Right lobe of liver (tissue), 4 donors: ENCODE data around the gene ANTXR1.

Source experiments
- CTCF ChIP-seq, 4 donors: fragments of 200-600 bp in 3 of 4; fragments of 450-650 bp in 1 of 4; IDR thresholded peaks; one replicate each; pipeline versions ENCODE4 v1.5.1 to v1.8.0; 2016 to 2022; ENCODE audit warnings: antibody characterized with exemption in 4 of 4, mild to moderate bottlenecking in 2 of 4
- POLR2A ChIP-seq: fragments of 450-650 bp; IDR thresholded peaks from one replicate; pipeline ENCODE4 v1.6.1; 2017; ENCODE audit warnings: antibody characterized with exemption, mild to moderate bottlenecking
- donor health status: DM: no; HTN: no; CAD: no.
- donor health status: DM: no; HTN: no; CAD: no.
- donor health status: DM: no; HTN: yes; CAD: no.

- no peak for TF ChIP-seq CTCF (IDR thresholded peaks at IDR 0.05)
- TF ChIP-seq POLR2A, result no peak
These were observed 208.5 kb downstream of the ANTXR1 start for GRCh38 chr2:69221512-69221911.
